ENCODE results near the gene CASP9. TPM values are rescaled to one million over a fixed set of nuclear protein-coding genes. Genes with fewer than 3 reads are reported as not detected.
"Not testable (repeated sequence)": the region's sequence is repeated elsewhere in the genome, so short reads cannot be mapped to it uniquely, and the experiment has no call there.

CASP9 gene
- total and polyA plus RNA-seq, 8 donors, result 9.8 to 22.5 (median 19.1) TPM

- ATAC-seq, result no peak
- TF ChIP-seq CTCF (IDR thresholded peaks at IDR 0.05), result no peak
- H3K36me3 ChIP-seq, result no peaks in the 10 kb centered on the region
- no peak overlapping the region for H3K27ac ChIP-seq
- no peaks in the 10 kb centered on the region for H3K27me3 ChIP-seq
- no peak overlapping the region for H3K4me3 ChIP-seq
- no peaks in the 10 kb centered on the region for H3K9me3 ChIP-seq
- no peak for DNase-seq
- peaks cover 0 to 9% of the 10 kb centered on the region in 2 donors for H3K4me1 ChIP-seq
- intact Hi-C loops (cut with DNase I), result no loop called here
Observed at GRCh38 chr1:15460708-15461095, 63.3 kb downstream of the CASP9 start.

GRCh38 chr1:15459771-15460707 is 64.0 kb downstream of the CASP9 start:
- DNase-seq, result no peak
- no peak for TF ChIP-seq CTCF (IDR thresholded peaks at IDR 0.05)
- peaks cover 0 to 9% of the 10 kb centered on the region in 2 donors for H3K4me1 ChIP-seq
- no peaks in the 10 kb centered on the region for H3K9me3 ChIP-seq
- H3K27me3 ChIP-seq, result no peaks in the 10 kb centered on the region
- no peaks in the 10 kb centered on the region for H3K36me3 ChIP-seq
- intact Hi-C loops (cut with DNase I), result no loop called here
- peak; percentile 38 for ATAC-seq
- no peak overlapping the region for H3K27ac ChIP-seq
- H3K4me3 ChIP-seq, result no peak overlapping the region

- H3K9me3 ChIP-seq; DNase-seq; intact Hi-C loops (cut with DNase I); H3K4me3 ChIP-seq; H3K27me3 ChIP-seq; H3K4me1 ChIP-seq; H3K27ac ChIP-seq; ATAC-seq; H3K36me3 ChIP-seq: not testable (repeated sequence)
Observed at GRCh38 chr1:15458388-15458787, 65.6 kb downstream of the CASP9 start.

GRCh38 chr1:15457585-15457984 is 66.4 kb downstream of the CASP9 start:
- H3K27ac ChIP-seq, result no peak overlapping the region
- no peak for TF ChIP-seq CTCF (IDR thresholded peaks at IDR 0.05)
- peaks cover 0 to 9% of the 10 kb centered on the region in 2 donors for H3K4me1 ChIP-seq
- DNase-seq (no peak), ATAC-seq (no peak)
- H3K9me3 ChIP-seq, result no peaks in the 10 kb centered on the region
- H3K4me3 ChIP-seq, result no peak overlapping the region
- H3K27me3 ChIP-seq, result no peaks in the 10 kb centered on the region
- no peaks in the 10 kb centered on the region for H3K36me3 ChIP-seq
- intact Hi-C loops (cut with DNase I), result no loop called here

GRCh38 chr1:15456313-15456954 is 67.6 kb downstream of the CASP9 start, which contains the start of gene CELA2A:
Gene CELA2A (plus strand): TSS chr1:15456732. CDS start chr1:15456754, 22 bp downstream.
- intact Hi-C loops (cut with DNase I), result no loop called here
- ATAC-seq (no peak), DNase-seq (no peak)
- H3K27ac ChIP-seq, result no peak within 1 kb of the TSS
- no peak for TF ChIP-seq CTCF (IDR thresholded peaks at IDR 0.05)
- peaks cover 0 to 9% of the 10 kb centered on the region in 2 donors for H3K4me1 ChIP-seq
- no peaks in the 10 kb centered on the region for H3K36me3 ChIP-seq
- no peaks in the 10 kb centered on the region for H3K9me3 ChIP-seq
- H3K4me3 ChIP-seq, result no peak within 1 kb of the TSS
- no peaks in the 10 kb centered on the region for H3K27me3 ChIP-seq

All from left lung (tissue), 10 donors.